Epidermal melanocyte (primary cell): ENCODE results near the gene IPCEF1.
"Not testable (repeated sequence)": the region's sequence is repeated elsewhere in the genome, so short reads cannot be mapped to it uniquely, and the experiment has no call there.

Experiments
- DNase-seq: peaks from one replicate; pipeline ENCODE4 v3.0.0; 2011; ENCODE audit warnings: low spot score; ENCODE audit not compliant: insufficient read length

Gene IPCEF1

DNA sequence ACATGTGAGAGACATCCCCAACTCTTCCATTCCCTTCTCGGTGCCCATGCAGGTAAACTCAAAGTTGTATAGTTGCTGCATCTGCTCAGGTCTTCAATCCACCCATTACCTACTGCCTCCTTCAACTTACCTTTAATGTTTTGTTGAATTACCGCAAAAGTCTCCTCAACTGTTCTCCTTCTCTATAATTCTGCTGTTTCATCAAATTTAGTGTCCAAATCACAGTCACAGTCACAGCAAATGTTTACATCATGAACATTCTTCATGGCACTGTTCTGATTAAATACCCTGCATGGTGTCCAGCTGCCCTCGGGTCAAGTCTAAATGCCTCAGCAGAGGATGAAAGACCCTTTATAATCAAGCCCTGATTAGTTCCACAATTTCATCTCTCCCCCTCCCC is 130.1 kb downstream of the IPCEF1 start:
- no peak for DNase-seq

DNA sequence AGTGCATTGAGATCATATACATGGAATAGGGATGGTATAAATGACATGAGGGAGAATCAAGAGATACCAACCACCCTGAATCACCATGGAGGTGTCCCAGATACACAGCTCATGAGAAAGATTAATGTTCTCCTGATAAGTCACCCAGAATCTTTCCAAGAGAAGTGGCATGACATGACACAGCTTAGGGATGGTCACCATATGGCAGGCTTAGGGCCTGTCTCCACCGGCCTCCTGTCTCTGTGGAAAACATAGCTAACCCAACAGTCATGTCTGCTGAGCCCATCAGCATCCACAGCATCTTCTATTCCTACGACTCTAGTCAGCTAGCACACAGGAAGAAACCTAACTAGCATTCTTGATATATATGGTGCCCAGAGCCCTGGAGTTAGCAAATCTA is 133.3 kb downstream of the IPCEF1 start:
- no peak for DNase-seq

DNA sequence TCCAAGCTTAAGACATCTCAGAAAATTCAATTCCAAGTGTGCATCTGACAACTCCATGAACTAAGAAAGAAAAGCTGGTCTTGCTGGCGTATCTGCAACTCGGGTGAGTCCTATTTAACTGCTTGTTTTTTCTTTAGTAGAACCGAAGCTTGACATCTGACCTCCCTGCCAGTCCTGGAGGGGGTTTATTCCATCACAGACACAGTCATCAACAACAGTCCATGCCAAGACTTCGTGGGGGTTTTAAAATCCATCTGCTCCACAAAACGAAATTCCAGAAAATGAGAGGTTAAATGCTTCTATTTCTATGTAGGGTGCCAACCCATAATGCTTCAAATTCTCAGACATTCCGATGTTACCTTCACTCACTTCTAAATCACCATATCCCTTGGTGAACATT is 133.9 kb downstream of the IPCEF1 start:
- DNase-seq: no peak

DNA sequence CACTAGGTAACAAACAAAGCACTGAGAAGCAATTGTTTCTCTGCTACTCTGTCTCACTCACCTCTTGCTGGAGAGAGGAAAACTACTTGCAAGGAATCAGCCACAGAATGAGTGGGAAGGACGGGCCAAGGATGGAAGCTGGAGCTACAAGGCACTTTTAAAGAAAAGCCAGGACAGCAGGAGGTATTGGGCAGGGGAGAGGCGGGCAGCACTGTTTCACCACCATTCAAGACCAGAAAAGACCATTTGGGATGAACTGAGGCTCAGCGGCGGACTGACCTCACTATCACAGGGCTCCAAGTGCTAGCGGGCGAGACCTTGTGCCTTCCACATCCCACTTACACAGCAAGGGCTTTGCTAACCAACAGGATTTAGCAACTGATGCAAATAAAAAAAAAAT is 137.4 kb downstream of the IPCEF1 start:
- DNase-seq: no peak

DNA sequence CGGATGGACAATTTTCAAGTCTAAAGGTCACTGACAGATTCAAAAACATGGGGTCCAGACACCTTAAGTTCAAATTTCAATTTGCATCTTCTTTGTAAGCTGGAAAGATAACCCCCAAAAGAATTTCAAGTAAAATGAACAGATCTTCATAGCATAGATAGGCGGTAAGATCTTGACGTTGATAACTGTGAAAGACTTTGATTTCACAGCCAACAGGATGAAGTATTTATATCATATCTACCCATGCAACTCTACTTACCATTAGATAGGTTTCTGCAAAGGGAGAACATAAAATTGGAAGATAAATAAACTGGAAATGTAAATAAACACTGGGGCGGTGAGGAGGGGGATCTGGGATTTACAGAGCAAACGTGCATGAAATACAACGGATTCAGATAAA is 137.8 kb downstream of the IPCEF1 start:
- no peak for DNase-seq

DNA sequence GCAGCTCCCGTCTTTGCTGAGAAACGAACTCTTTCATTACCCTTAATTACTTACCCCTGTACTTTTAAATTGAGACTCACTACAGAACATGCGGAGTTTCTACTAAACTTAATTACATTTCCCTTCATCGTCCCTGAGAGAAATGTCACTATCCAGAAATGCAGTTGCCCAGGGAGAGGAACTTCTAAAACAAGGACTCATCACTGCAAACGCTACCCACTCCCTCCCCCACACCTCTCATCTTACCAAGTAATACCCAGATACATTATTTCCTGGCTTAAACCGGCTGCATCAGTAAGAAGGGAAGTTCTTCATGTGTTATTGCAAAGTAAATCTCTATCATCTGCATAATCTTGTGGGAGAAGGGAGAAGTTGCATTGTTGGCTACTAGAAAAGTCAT is 138.3 kb downstream of the IPCEF1 start:
- no peak for DNase-seq

DNA sequence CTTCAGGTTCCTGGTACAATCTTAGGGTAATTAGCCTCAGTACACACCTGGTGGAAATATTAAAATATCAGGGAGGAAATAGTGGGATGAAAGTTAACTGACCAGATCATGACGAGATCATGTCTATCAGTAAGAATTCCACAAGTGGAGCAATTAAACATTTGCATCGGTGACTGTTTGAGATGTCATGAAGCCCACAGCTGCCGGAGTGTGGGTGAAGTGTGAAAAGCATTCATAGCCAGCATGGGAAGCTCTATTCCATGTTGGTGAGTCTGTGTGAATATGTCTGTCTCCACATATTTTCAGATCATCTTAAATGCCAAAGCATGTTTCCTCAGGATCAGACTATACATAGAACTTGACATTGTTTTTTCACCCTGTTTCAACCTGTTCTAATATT is 142.8 kb downstream of the IPCEF1 start:
- no peak for DNase-seq

DNA sequence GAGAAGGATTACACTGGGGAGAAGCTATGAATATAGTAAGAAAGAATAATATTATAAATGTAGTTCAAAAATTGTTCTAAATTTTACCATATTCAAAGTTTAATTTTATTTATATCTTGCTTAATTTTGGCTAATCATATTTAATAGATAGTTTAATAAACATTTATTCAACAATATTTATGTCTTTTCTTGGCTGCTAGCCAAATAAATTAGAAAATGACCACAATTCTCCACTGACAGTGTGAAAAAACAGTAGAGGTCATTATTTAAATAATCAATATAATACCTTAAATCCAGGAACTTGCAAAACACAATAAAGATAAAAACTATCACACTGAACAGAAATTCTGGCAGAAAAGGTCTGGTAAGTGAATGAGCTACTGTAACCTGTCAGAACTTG is 145.9 kb downstream of the IPCEF1 start:
- DNase-seq: no peak

DNA sequence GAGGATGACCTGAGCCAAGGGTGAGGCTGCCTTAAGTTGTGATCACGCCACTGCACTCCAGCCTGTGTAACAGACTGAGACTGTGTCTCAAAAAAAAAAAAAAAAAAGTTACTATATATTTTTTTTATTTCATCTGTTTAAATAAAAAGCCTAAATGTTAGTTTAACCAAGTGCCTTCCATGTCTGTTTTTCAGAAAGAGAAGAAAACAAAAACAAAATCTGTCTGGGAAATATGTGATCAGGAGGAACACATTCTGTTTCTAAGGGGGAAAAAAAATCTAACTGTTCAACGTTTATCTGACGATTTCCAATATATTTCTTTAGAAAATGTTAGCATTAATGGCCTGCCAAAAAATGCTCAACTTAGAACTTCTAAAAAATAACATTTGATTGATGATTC is 147.0 kb downstream of the IPCEF1 start:
- DNase-seq: no peak

DNA sequence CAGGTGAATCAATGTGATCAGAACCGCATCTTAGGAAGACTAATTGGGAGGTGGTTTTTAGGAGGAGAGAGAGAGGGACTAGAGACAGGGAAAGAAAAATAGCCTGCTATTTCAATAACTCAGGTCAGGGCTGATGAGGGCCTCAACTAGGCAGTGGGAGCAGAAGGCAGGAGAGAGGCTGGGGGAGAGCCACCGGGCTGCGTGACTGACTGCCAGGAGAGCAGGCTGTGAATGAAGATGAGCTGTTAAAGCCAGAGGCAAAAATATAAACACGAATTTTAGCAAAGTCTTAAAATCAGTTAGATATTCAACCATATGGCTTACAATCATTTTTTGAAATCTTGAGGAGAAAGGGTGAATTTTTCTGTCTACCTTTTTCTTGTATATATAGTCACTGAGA is 149.6 kb downstream of the IPCEF1 start:
- DNase-seq: no peak

DNA sequence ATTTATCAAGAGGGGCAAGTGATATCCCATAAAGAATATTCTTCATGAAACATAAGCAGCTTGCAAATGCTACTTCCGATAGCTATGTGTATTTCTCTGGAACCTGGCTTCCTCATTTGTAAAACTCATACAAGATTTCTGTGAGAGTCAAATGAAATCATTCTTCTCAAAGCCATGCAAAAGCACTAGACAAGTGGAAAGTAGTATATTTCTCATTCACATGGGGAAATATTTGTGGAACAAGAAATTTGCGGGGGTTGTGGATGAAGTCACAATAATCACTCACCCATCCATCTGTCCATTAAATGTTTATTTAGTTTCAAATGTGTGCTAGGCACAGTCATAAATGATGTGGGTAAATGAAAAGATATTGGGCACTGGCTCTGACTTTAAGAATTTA is 150.5 kb downstream of the IPCEF1 start:
- no peak for DNase-seq

DNA sequence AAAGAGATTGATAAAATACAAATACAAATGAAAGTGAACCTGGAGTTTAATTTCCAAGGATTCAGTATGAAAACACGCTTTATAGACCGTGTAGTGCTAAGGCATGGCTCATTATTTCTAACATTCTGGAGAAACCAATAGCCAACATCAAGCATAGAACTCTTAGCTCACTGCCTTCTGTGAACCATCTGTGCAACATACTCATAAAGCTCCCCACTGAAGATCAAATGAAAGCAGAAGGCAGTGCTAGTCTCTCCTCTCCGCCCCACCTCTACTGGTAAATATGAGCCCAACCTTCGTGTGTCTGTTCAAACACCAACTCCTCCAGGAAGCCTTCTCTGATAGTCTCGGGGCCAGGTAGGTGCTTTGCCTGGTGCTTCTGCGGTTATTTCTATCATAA is 153.6 kb downstream of the IPCEF1 start:
- no peak for DNase-seq

DNA sequence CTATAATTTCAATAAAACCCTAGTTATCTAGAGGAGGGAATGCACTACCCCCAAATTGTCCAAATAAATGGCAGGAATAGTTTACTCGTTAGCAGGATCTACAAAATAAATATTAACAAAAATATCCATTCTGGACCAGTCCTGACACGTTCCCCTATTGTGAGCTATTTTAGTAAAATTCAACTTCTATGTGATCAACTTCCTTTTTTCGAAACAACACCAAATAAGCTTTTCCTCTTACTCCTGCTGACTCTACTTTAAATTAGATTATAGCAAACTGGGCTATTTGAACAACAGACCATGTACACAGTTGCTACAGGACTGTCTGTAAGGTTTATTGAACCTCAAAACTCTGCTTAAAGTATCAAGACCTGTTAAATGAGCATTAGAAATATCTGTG is 154.3 kb downstream of the IPCEF1 start:
- no peak for DNase-seq

DNA sequence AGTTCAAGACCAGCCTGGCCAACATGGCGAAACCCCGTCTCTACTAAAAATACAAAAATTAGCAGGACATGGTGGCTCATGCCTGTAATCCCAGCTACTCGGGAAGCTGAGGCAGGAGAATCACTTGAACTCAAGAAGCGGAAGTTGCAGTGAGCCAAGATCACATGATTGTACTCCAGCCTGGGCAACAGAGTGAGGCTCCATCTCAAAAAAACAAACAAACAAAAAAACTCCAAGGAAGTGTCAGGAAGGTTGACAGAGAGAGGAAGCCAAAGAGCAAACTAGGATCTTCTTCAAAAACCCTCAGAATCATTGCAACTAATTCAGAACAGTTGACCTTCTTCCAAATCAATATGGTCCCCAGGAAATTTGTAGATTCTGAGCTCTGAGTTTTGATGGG is 154.9 kb downstream of the IPCEF1 start:
- DNase-seq: not testable (repeated sequence)

DNA sequence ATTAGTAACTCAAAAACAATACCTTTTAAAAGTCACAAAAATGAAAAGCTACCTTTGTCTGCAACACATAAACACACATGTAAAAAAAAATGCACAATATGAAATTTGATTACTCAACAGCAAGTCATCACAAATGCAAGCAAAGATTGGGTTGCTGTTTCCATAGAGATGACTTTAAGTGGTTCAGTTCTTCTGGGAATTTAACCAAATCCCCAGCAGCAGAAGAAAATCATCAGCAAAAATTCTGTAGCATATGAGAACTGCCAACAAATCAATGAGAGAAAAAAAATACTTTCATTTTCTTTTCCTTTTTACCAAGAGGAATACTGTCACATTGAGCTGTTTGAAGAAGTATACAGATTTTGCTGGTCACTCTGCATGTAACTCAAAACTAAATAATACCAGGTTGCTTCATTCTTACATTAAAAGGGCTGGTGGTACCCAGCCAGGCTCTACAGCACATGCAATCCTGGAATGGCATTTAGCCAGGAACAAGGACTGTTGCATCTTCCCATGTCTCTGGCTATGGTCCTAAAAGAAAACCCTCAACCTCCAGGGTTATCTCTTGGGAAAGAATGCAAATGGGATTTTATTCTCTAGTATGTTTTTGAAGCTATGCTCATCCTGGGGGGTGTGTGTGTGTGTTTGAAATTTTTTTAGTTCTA is 159.3 kb downstream of the IPCEF1 start:
- no peak for DNase-seq

DNA sequence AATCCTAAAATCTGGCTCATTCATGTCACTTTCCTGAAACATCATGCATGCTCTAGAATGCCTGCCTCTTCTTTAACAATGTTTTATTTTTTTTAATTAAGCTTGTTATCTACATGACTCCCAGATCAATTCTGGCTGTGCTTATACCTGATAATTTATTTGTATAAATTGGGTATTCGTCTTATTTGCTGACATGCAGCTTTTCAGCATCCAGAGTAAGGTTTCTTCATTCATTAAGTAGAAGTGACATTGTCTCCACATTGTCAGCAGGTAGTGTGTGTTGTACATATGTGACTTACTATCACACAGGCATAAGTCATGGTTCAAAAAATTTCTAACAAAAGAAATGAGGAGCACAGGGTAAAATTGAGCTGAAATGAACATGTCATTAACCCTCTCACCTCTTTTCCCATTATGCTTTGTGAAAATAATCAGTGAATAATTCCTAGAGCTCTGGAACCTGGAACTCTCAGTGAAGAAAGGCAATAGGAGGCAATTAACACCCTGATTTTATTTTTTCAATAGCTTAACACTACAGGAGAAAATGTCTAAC is 160.2 kb downstream of the IPCEF1 start:
- DNase-seq: no peak

DNA sequence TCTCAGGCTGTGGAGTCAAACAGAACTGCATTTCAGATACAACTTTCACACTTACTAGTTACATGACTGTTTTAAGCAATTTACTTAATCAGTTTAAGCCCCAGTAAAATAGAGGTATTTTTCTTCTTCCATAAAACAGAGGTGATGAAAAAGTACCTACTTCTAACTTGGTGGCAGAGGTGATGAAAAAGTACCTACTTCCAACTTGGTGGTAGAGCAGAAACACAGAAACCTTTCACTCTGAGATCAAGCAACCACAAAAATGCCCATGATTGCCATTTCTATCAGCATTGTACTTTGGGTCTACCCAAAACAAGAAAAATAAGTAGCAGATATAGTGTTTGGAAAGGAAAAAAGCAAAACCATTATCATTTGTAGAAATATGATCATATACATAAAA is 168.9 kb downstream of the IPCEF1 start:
- no peak for DNase-seq

DNA sequence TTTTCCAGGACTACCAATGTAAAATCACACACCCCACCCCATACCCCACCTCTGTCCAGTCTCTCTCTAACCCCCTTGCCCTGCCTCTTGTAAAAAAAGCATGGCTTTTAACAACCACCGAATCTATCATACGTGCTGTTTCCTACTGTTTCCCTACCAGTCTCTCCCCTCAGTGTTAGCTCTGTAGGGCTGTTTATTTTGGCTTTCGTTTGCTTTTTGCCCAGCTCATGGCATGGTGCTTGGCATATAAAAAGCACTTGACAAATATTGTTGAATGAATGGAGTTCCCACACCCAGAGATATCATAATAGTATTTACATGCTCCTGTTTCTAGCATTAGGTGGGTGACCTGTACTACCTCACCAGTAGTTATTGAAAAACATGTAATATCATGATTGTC is 169.4 kb downstream of the IPCEF1 start:
- no peak for DNase-seq

DNA sequence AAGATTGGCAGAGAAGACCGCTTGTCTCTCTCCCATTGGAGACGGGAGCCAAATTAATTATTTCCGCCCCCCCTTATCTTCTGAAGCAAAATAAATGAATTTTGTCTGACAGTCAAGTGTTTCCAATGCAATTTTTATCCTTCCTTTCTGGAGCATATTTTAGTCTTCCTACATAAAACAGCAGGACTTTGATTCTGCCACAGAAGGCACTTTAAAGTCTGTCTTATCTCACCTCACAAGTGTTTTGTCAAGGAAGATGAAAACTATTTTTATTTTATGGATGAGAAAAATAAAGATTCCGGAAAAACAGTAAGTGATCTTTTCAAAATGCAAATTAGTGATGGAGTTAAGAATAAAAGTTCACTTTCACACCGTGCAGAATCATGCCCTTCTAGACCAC is 177.2 kb downstream of the IPCEF1 start:
- DNase-seq: no peak

DNA sequence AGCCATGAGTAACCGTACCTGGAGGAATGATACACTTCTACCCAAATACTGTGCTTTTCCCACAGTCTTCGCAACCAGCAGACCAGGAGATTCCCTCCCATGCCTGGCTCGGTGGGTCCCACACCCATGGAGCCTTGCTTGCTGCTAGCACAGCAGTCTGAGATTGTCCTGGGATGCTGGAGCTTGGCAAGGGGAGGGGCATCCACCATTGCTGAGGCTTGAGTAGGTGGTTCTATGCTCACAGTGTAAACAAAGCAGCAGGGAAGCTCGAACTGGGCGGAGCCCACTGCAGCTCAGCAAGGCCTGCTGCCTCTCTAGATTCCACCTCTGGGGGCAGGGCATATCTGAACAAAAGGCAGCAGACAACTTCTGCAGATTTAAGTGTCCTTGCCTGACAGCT is 184.2 kb downstream of the IPCEF1 start:
- not testable (repeated sequence) for DNase-seq

DNA sequence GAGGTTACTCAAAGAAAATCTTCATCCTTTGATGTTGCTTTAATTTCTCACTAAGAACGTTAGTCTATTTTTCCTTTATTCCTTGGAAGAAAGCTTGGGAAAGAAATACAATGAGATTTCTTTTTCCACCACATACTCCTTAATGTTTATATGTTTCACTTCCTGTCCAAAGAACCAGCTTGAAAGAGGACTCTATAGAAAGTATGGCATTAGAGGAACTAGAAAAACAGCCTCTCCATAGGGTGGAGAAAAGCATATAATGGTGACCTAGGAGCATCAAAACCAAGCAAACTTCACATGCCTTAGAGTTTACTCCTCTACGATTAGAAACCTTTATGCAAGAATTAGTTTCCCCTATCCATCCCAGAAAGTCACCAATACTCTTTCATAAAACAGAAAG is 186.5 kb downstream of the IPCEF1 start:
- DNase-seq: no peak

DNA sequence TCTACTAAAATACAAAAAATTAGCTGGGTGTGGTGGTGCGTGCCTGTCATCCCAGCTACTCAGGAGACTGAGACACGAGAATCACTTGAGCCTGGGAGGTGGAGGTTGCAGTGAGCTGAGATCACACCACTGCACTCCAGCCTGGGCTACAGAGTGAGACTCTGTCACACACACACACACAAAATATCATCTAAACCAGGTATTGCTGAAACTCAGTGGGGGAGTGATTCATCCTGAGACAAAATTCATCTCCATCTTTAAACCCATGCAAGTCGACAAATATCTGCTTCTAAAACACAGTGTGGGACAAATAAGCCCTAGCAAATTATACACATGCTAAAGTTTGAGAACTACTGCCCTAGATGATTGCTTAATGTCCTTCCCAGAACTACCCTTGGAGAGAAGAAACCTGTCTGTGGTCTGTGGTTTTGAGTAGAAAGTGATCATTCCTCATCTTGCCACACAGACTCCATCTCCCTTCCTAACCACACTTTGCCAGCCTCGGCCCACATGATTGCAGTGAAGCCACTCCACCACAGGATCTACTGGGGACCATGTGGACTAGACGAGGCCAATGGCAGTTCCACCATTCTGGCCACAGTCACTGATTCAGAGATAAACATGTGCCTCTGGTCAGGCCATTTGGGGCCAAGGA is 187.3 kb downstream of the IPCEF1 start:
- DNase-seq: no peak

DNA sequence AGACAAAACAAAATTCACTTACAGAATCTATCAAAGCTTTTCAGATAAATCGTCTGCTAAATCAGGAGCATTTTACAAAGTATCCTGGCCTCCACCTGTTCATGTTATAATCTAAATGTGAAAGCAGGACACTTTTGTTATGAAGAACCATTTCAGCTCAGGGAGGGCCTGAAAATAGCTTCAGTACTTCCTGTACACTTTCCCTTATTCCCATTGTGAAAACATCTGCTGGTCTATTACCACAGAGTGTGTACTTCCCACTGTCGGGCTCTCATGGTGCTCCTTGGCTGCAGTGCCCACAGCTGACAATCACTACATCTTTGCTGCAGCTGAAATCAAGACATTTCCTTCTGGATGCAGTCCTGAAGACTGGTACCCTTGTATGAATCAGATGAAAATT is 189.5 kb downstream of the IPCEF1 start:
- no peak for DNase-seq
